Astrocyte (in vitro differentiated cells and primary cell): ENCODE results near the gene ALDH1A2. TPM values are rescaled to one million over a fixed set of nuclear protein-coding genes. Genes with fewer than 3 reads are reported as not detected.

Experiments
- DNase-seq: peaks from one replicate; pipeline ENCODE4 v3.0.0-alpha.2; 2010; ENCODE audit warnings: low read depth
- FAIRE-seq: peaks from 2 replicates; lab custom pipeline; 2011; peaks lifted over from hg19 to GRCh38; lab: Jason Lieb, UNC
- H2AFZ ChIP-seq: 2 replicates; pipeline ENCODE4 v1.6.0; 2012; ENCODE audit warnings: low read depth, low read length, inconsistent platforms
- H3K27ac ChIP-seq: 2 replicates; pipeline ENCODE4 v1.5.1; 2011; ENCODE audit warnings: low read depth, low read length, inconsistent platforms
- H3K27me3 ChIP-seq: 2 replicates; pipeline ENCODE4 v1.6.0; 2011; ENCODE audit warnings: low read length, inconsistent platforms; ENCODE audit not compliant: insufficient read depth
- H3K36me3 ChIP-seq: 2 replicates; pipeline ENCODE4 v1.5.1; 2011; ENCODE audit warnings: low read length, inconsistent platforms; ENCODE audit not compliant: insufficient read depth
- H3K4me1 ChIP-seq: 2 replicates; pipeline ENCODE4 v1.5.1; 2011; ENCODE audit warnings: low read length, inconsistent platforms; ENCODE audit not compliant: insufficient read depth
- H3K4me2 ChIP-seq: 2 replicates; pipeline ENCODE4 v1.6.0; 2012; ENCODE audit warnings: low read length, inconsistent platforms
- H3K4me3 ChIP-seq: 2 replicates; pipeline ENCODE4 v1.5.1; 2011; ENCODE audit warnings: low read depth, mild to moderate bottlenecking, low read length, inconsistent platforms; ENCODE audit not compliant: insufficient read depth
- H3K79me2 ChIP-seq: 2 replicates; pipeline ENCODE4 v1.6.0; 2012; ENCODE audit warnings: mild to moderate bottlenecking, low read length, inconsistent platforms; ENCODE audit not compliant: insufficient read depth
- H3K9ac ChIP-seq: 2 replicates; pipeline ENCODE4 v1.6.0; 2012; ENCODE audit warnings: mild to moderate bottlenecking, low read length, inconsistent platforms
- H3K9me3 ChIP-seq: 2 replicates; pipeline ENCODE4 v1.5.1; 2012; ENCODE audit warnings: low read depth, mild to moderate bottlenecking, low read length, inconsistent platforms; ENCODE audit not compliant: insufficient read depth
- H4K20me1 ChIP-seq: 2 replicates; pipeline ENCODE4 v1.6.0; 2012; ENCODE audit warnings: low read length, inconsistent platforms; ENCODE audit not compliant: insufficient read depth
- H3K27ac Mint-ChIP-seq: one replicate; pipeline ENCODE4 v1.8.0; 2021; ENCODE audit warnings: mild to moderate bottlenecking, mixed read lengths; ENCODE audit not compliant: unreplicated experiment
- H3K27me3 Mint-ChIP-seq: one replicate; pipeline ENCODE4 v1.8.0; 2021; ENCODE audit warnings: low read depth, mixed read lengths; ENCODE audit not compliant: unreplicated experiment
- H3K36me3 Mint-ChIP-seq: one replicate; pipeline ENCODE4 v1.8.0; 2021; ENCODE audit warnings: low read depth, mixed read lengths; ENCODE audit not compliant: unreplicated experiment
- H3K4me1 Mint-ChIP-seq: one replicate; pipeline ENCODE4 v1.8.0; 2021; ENCODE audit warnings: low read depth, mixed read lengths; ENCODE audit not compliant: unreplicated experiment
- H3K4me3 Mint-ChIP-seq: one replicate; pipeline ENCODE4 v1.8.0; 2021; ENCODE audit warnings: mild to moderate bottlenecking, moderate library complexity, mixed read lengths; ENCODE audit not compliant: unreplicated experiment
- H3K9me3 Mint-ChIP-seq: one replicate; pipeline ENCODE4 v1.8.0; 2021; ENCODE audit warnings: mild to moderate bottlenecking, mixed read lengths; ENCODE audit not compliant: unreplicated experiment
- CTCF ChIP-seq: IDR thresholded peaks from 2 replicates; pipeline ENCODE4 v1.5.1; 2011; ENCODE audit warnings: low read depth, mild to moderate bottlenecking, inconsistent platforms, low read length, moderate library complexity; ENCODE audit not compliant: insufficient read depth
- EZH2 ChIP-seq: IDR thresholded peaks from 2 replicates; pipeline ENCODE4 v1.6.1; 2012; ENCODE audit warnings: mild to moderate bottlenecking, low read length, inconsistent platforms; ENCODE audit not compliant: insufficient read depth
- total RNA-seq: library from RNA; stranded (reverse); gene quantifications from 2 replicates; pipeline ENCODE4 v1.2.1, GENCODE V29; 2021

The ALDH1A2 gene
- total RNA-seq, 1 donor from 2014 or later = 0.98 TPM

- H4K20me1 ChIP-seq = no peaks in the 10 kb centered on the region
- H2AFZ ChIP-seq = no peak overlapping the region
- no peak overlapping the region for H3K4me2 ChIP-seq
- no peak for TF ChIP-seq CTCF
- TF ChIP-seq EZH2 = no peak
- Mint-ChIP-seq H3K4me1 (peaks cover 3% of the 10 kb centered on the region), H3K27me3 (peaks cover 8% of the 10 kb centered on the region), H3K4me3 (no peak overlapping the region), H3K27ac (no peak overlapping the region), H3K9me3 (no peaks in the 10 kb centered on the region), H3K36me3 (no peaks in the 10 kb centered on the region)
- H3K4me1 ChIP-seq = no peaks in the 10 kb centered on the region
- no peaks in the 10 kb centered on the region for H3K36me3 ChIP-seq
- no peaks in the 10 kb centered on the region for H3K79me2 ChIP-seq
- FAIRE-seq = no peak
- no peaks in the 10 kb centered on the region for H3K9me3 ChIP-seq
- peaks cover 7% of the 10 kb centered on the region for H3K27me3 ChIP-seq
- H3K4me3 ChIP-seq = no peak overlapping the region
- no peak overlapping the region for H3K9ac ChIP-seq
- no peak for DNase-seq
- no peak overlapping the region for H3K27ac ChIP-seq
These were observed 116.9 kb downstream of the ALDH1A2 start for GRCh38 chr15:57948351-57949289.

GRCh38 chr15:57947781-57948180 lies 117.7 kb downstream of the ALDH1A2 start:
- DNase-seq = no peak
- Histone ChIP-seq H3K36me3 (no peaks in the 10 kb centered on the region), H3K4me1 (no peaks in the 10 kb centered on the region), H3K9me3 (no peaks in the 10 kb centered on the region), H3K4me3 (no peak overlapping the region), H3K9ac (no peak overlapping the region), H3K27me3 (peaks cover 7% of the 10 kb centered on the region), H3K27ac (no peak overlapping the region), H4K20me1 (no peaks in the 10 kb centered on the region), H2AFZ (no peak overlapping the region), H3K4me2 (no peak overlapping the region), H3K79me2 (no peaks in the 10 kb centered on the region)
- Mint-ChIP-seq H3K4me3 (no peak overlapping the region), H3K9me3 (no peaks in the 10 kb centered on the region), H3K27me3 (peaks cover 8% of the 10 kb centered on the region), H3K4me1 (peaks cover 3% of the 10 kb centered on the region), H3K36me3 (no peaks in the 10 kb centered on the region), H3K27ac (no peak overlapping the region)
- no peak for FAIRE-seq
- no peak for TF ChIP-seq EZH2
- TF ChIP-seq CTCF = no peak

- no peak overlapping the region for H3K9ac ChIP-seq
- FAIRE-seq = no peak
- no peak overlapping the region for H3K4me2 ChIP-seq
- H3K79me2 ChIP-seq = no peaks in the 10 kb centered on the region
- H2AFZ ChIP-seq = no peak overlapping the region
- H4K20me1 ChIP-seq = no peaks in the 10 kb centered on the region
- H3K36me3 Mint-ChIP-seq = no peaks in the 10 kb centered on the region
- H3K4me1 Mint-ChIP-seq = peaks cover 3% of the 10 kb centered on the region
- H3K27ac ChIP-seq = no peak overlapping the region
- H3K4me3 Mint-ChIP-seq = no peak overlapping the region
- TF ChIP-seq CTCF (no peak), EZH2 (no peak)
- H3K9me3 Mint-ChIP-seq = no peaks in the 10 kb centered on the region
- H3K4me3 ChIP-seq = no peak overlapping the region
- no peaks in the 10 kb centered on the region for H3K36me3 ChIP-seq
- no peaks in the 10 kb centered on the region for H3K9me3 ChIP-seq
- H3K27ac Mint-ChIP-seq = no peak overlapping the region
- no peak for DNase-seq
- H3K27me3 ChIP-seq = peaks cover 7% of the 10 kb centered on the region
- H3K4me1 ChIP-seq = no peaks in the 10 kb centered on the region
- H3K27me3 Mint-ChIP-seq = peaks cover 8% of the 10 kb centered on the region
These were observed 118.2 kb downstream of the ALDH1A2 start for GRCh38 chr15:57947282-57947681.
